Sigmoid colon (tissue), 7 donors: ENCODE data around the gene NTM. TPM values are rescaled to one million over a fixed set of nuclear protein-coding genes. Genes with fewer than 3 reads are reported as not detected.

ENCODE experiments used
- DNase-seq: peaks from one replicate; pipeline ENCODE4 v3.0.0-alpha.2; 2019
- H3K27ac ChIP-seq, 4 donors: fragments of 200-600 bp; sonication (generic); one replicate each; pipeline ENCODE4 v1.5.1; 2016 to 2019; ENCODE audit warnings: mild to moderate bottlenecking in 1 of 4
- H3K27me3 ChIP-seq, 3 donors: fragments of 200-600 bp; sonication (generic); one replicate each; pipeline ENCODE4 v1.5.1; 2019; ENCODE audit warnings: mild to moderate bottlenecking in 1 of 3
- H3K36me3 ChIP-seq, 4 donors: fragments of 200-600 bp; sonication (generic); one replicate each; pipeline ENCODE4 v1.5.1; 2016 to 2019
- H3K4me1 ChIP-seq, 4 donors: fragments of 200-600 bp; sonication (generic); one replicate each; pipeline ENCODE4 v1.5.1; 2017 to 2019
- H3K4me3 ChIP-seq, 4 donors: fragments of 200-600 bp; sonication (generic); one replicate each; pipeline ENCODE4 v1.5.1; 2017 to 2019; ENCODE audit warnings: mild to moderate bottlenecking in 2 of 4, moderate library complexity in 1 of 4
- H3K9me3 ChIP-seq, 4 donors: fragments of 200-600 bp in 3 of 4; sonication (generic) in 3 of 4; one replicate each; pipeline versions ENCODE4 v1.5.1 to v1.6.1; 2013 to 2019
- EP300 ChIP-seq, 4 donors: sonication (generic); formaldehyde crosslinking; IDR thresholded peaks; one replicate each; pipeline ENCODE4 v1.6.1; 2017; ENCODE audit warnings: antibody characterized with exemption in 4 of 4
- POLR2A ChIP-seq, 2 donors: fragments of 450-650 bp; IDR thresholded peaks; one replicate each; pipeline ENCODE4 v1.6.1; 2016; ENCODE audit warnings: antibody characterized with exemption in 2 of 2, mild to moderate bottlenecking in 2 of 2, moderate library complexity in 2 of 2
- POLR2AphosphoS5 ChIP-seq, 4 donors: sonication (generic); formaldehyde crosslinking; IDR thresholded peaks; one replicate each; pipeline ENCODE4 v1.6.1; 2017; ENCODE audit warnings: antibody characterized with exemption in 4 of 4
- WGBS, 2 donors: extraction: QIAGEN DNeasy Blood & Tissue Kit; methylation state at CpG; one replicate each; pipeline ENCODE4 v1.1.7; 2013; 5-methylcytosine and 5-hydroxymethylcytosine counted together
- intact Hi-C: fragments of 100-400 bp; cut with DNase I; formaldehyde crosslinking; loops from one replicate; pipeline ENCODE4 v1.15.1; 2023
- polyA plus RNA-seq, 3 donors: library from polyadenylated mRNA; stranded (reverse); fragments of 200-250 nt; gene quantifications; one replicate each; pipeline ENCODE4 v1.2.3, GENCODE V29; 2013
- total RNA-seq, 4 donors: library from RNA; depleted of rRNA; stranded (reverse); fragments of >200 nt; gene quantifications; one replicate each; pipeline ENCODE4 v1.1.0, GENCODE V29; 2016
- TF ChIP-seq, protein P1 (sequence below), 4 experiments: fragments of 450-650 bp in 3 of 4; fragments of 200-600 bp in 1 of 4; IDR thresholded peaks; one replicate each; pipeline ENCODE4 v1.5.1; 2016 to 2019; ENCODE audit warnings: antibody characterized with exemption in 4 of 4, mild to moderate bottlenecking in 3 of 4, moderate library complexity in 2 of 4
- donor health status: healthy with polysubstance abuse.
- donor health status: Bipolar disorder and iron deficiency.
- donor health status: healthy.

The NTM gene
- total and polyA plus RNA-seq, 7 donors, result 0.96 to 18.3 (median 6.4) TPM; not detected in 1

GRCh38 chr11:131688048-131688693 lies 317.8 kb downstream of the NTM start:
- no peak for DNase-seq
- peak overlapping the region in 3 of 4 donors; percentile 13 to 22 (median 19) for H3K4me3 ChIP-seq

GRCh38 chr11:131689049-131689925 lies 318.9 kb downstream of the NTM start:
- no peak for DNase-seq
- H3K27me3 ChIP-seq, result peaks cover 0 to 14% (median 0%) of the 10 kb centered on the region in 3 donors
- no peaks in the 10 kb centered on the region for H3K36me3 ChIP-seq
- 73 to 85% methylated on average over 10 of the region's 10 CpGs for WGBS, 2 donors
- H3K4me3 ChIP-seq, result no peak overlapping the region
- peaks cover 0 to 9% (median 7%) of the 10 kb centered on the region in 4 donors for H3K4me1 ChIP-seq
- H3K9me3 ChIP-seq, result no peaks in the 10 kb centered on the region
- H3K27ac ChIP-seq, result no peak overlapping the region
- TF ChIP-seq EP300 (IDR thresholded peaks at IDR 0.05) (no peak), POLR2A (IDR thresholded peaks at IDR 0.05) (no peak), POLR2AphosphoS5 (IDR thresholded peaks at IDR 0.05) (no peak)
- TF ChIP-seq, protein P1, sequence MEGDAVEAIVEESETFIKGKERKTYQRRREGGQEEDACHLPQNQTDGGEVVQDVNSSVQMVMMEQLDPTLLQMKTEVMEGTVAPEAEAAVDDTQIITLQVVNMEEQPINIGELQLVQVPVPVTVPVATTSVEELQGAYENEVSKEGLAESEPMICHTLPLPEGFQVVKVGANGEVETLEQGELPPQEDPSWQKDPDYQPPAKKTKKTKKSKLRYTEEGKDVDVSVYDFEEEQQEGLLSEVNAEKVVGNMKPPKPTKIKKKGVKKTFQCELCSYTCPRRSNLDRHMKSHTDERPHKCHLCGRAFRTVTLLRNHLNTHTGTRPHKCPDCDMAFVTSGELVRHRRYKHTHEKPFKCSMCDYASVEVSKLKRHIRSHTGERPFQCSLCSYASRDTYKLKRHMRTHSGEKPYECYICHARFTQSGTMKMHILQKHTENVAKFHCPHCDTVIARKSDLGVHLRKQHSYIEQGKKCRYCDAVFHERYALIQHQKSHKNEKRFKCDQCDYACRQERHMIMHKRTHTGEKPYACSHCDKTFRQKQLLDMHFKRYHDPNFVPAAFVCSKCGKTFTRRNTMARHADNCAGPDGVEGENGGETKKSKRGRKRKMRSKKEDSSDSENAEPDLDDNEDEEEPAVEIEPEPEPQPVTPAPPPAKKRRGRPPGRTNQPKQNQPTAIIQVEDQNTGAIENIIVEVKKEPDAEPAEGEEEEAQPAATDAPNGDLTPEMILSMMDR (IDR thresholded peaks at IDR 0.05), result no peak
- intact Hi-C loops, result no loop called here

More at GRCh38 chr11:131688048-131688693, 317.8 kb downstream of the NTM start:
- H3K27me3 ChIP-seq, result peaks cover 0 to 14% (median 0%) of the 10 kb centered on the region in 3 donors
- peaks cover 0 to 9% (median 7%) of the 10 kb centered on the region in 4 donors for H3K4me1 ChIP-seq
- H3K36me3 ChIP-seq, result no peaks in the 10 kb centered on the region
- intact Hi-C loops, result no loop called here
- TF ChIP-seq EP300 (IDR thresholded peaks at IDR 0.05), result no peak
- TF ChIP-seq, protein P1 (IDR thresholded peaks at IDR 0.05), result peak; percentile 58 to 95 (median 60)
- no peak overlapping the region for H3K27ac ChIP-seq
- WGBS, 2 donors, result 17 to 18% methylated on average over 34 of the region's 34 CpGs
- H3K9me3 ChIP-seq, result no peaks in the 10 kb centered on the region

DNA sequence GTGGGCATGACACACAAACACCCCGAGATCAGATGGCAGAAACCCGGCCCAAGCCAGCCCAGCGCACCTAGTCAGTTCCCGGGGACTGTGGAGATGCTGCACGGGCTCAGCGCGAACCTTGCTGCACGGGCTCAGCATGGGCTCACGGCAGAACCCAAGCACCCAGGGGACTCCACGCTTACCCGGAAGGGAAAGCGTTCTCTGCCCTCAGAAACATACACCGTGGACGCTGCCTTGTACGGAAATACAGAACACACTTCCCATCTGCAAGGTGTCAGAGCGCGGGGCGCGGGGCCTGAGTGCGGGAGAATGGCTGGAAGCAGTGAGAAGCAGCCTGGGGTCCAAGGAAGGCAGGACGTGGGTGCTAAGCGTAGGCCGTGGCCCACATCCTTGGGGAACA lies 319.9 kb downstream of the NTM start:
- Histone ChIP-seq H3K27ac (no peak overlapping the region), H3K4me3 (no peak overlapping the region), H3K27me3 (peaks cover 0 to 14% (median 0%) of the 10 kb centered on the region in 3 donors), H3K9me3 (no peaks in the 10 kb centered on the region), H3K36me3 (no peaks in the 10 kb centered on the region), H3K4me1 (peaks cover 0 to 18% (median 17%) of the 10 kb centered on the region in 4 donors)
- 95% methylated on average over 23 of the region's 23 CpGs for WGBS, 2 donors
- intact Hi-C loops, result loop anchor here (10.0 kb wide), 1 partner anchor 1374 kb away; no protein-coding TSS in a partner anchor
- no peak for TF ChIP-seq EP300 (IDR thresholded peaks at IDR 0.05)
- TF ChIP-seq POLR2A (IDR thresholded peaks at IDR 0.05), result no peak
- TF ChIP-seq POLR2AphosphoS5 (IDR thresholded peaks at IDR 0.05), result no peak
- TF ChIP-seq, protein P1 (IDR thresholded peaks at IDR 0.05), result no peak
- DNase-seq, result no peak

DNA sequence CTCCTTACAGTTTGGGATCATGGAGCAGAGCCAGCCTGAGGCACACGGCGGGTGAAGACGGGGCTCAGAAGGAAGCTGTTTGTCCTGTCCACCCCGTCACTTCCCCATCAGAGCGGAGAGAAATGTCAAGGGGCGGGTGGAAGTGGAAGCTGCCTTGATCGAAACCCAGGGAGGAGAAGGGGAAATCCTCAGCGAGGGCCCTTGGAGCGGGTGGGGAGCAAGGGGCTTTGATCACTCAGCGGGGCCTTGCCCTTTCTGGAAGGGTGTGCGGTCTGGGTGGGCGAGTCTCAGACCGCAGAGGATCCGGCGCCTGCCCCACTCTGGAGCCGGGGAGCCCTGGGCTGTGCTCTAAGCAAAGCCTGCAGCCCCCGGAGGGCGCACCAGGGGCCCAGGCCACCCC lies 320.4 kb downstream of the NTM start:
- Histone ChIP-seq H3K27ac (no peak overlapping the region), H3K36me3 (no peaks in the 10 kb centered on the region), H3K27me3 (peaks cover 0 to 14% (median 0%) of the 10 kb centered on the region in 3 donors), H3K4me3 (no peak overlapping the region), H3K9me3 (no peaks in the 10 kb centered on the region), H3K4me1 (peaks cover 0 to 18% (median 17%) of the 10 kb centered on the region in 4 donors)
- WGBS, 2 donors, result 84 to 94% methylated on average over 18 of the region's 18 CpGs
- intact Hi-C loops, result loop anchor here (10.0 kb wide), 1 partner anchor 1374 kb away; no protein-coding TSS in a partner anchor
- DNase-seq, result no peak
- no peak for TF ChIP-seq EP300 (IDR thresholded peaks at IDR 0.05)
- no peak for TF ChIP-seq POLR2A (IDR thresholded peaks at IDR 0.05)
- TF ChIP-seq, protein P1 (IDR thresholded peaks at IDR 0.05), result no peak
- TF ChIP-seq POLR2AphosphoS5 (IDR thresholded peaks at IDR 0.05), result no peak
